ENCODE measurements around the gene NR1D2.
"Not testable (repeated sequence)": the region's sequence is repeated elsewhere in the genome, so short reads cannot be mapped to it uniquely, and the experiment has no call there.

The NR1D2 gene

DNA sequence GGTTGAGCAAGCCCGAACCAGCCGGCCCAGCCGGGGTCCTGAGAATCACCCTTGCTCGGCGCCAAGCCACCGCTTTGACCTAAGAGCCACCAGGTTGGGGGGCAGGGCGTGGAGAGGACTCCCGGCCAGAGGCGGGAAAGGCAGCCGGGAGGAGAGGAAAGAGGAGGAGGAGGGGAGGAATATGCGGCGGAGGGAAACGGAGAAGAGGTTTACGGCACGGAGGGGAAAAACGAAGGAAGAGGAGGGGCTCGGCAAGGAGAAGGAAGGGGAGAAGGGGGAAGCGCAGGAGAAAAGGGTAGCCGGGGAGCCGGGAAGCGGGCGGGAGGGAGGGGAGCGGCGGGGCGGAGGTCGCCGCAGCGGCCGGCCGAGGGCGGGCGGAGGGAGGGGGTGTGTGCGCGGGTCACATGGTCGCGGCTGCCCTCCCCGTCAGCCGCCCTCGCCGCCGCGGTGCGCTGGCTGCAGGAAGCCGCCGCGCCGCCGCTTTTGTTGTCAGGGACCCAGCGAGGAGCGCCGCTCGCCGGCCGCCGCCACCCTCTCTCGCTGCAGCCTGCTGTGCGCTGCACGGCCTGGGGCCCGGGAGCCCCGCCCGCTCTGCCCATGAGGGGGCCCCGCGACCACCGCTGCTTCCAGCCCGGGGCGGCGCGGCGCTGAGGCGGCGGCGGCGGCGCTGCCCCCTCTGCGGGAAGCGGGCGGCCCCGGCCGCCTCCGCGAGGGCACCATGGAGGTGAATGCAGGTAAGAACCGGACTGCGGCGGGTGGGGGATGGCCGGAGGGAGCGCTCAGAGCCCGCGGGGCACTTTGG, at the start of gene NR1D2:
Gene NR1D2, plus strand, starts transcription at position 426 of the 802 bp plus-strand sequence. Its CDS starts 293 bp downstream, at position 719.
- in situ Hi-C loops (cut with MboI; ENCODE audit: low sequenced_read_pairs), result no loop called here

DNA sequence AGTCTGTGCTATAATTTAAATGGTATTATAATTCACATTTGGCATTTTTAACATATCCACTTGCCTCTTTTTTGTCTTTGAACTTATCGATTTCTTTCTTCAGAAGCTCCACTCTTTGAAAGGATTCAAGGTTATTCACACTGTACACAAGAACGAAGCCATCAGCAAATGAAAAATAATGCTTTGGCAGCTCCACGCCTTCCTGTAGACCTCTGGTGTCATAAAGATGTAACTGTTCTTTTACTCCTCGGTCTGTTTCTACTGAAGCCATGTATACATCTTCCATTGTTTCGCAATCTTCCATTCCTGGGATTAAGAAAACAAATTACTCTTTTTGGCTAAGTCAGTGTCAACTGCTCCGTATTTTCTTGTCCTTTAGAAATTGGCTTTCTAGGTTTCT, 44.3 kb upstream of the NR1D2 start:
- in situ Hi-C loops (cut with MboI; ENCODE audit: low sequenced_read_pairs), result no loop called here

DNA sequence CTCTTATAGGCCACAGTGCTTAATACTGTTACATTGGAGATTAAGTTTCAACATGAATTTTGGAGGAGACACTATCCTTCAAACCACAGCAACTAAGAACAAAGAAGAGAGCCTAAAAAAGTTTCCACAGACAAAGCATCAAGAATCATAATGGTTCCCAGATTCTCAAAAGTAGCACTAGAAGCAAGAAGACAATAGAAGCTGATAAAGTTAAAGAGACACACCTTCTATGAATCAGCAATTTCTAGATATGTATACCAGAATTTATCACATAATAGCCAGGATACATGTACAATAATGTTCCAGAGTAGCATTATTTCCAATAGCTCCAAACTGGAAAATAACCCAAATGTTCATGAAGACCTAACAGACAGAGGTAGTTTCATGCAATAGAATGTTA, 40.5 kb upstream of the NR1D2 start:
- in situ Hi-C loops (cut with MboI; ENCODE audit: low sequenced_read_pairs), result no loop called here

DNA sequence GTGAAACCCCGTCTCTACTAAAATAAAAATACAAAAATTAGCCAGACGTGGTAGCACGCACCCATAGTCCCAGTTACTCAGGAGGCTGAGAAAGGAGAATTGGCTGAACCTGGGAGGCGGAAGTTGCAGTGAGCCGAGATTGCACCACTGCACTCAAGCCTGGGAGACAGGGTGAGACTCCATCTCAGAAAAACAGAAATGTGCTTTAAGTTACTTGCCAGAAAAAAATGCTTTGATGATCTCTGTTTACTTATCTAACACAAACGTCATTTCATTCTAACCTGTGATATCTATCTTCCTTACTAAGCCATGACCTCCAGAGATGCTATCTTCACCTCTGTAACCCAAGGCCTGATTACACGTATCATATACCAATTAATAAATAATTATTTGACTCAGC, 35.7 kb upstream of the NR1D2 start:
- in situ Hi-C loops (cut with MboI; ENCODE audit: low sequenced_read_pairs), result no loop called here

DNA sequence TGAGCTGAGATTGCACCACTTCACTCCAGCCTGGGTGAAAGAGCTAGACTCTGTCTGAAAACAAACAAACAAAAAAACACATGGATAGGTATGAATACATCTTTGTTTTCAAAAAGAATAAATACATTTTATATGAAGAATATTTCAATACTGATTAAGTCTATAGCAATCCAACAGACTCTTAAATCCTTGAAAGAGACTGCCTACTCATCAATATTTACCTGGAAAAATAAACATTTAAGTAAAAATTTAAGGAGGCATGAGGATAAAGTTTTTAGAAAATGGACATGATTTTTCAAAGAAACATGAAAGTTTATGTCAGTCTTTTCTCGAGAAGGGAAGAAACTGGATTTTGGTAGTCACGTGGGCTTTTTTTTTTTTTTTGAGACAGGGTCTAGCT, 33.7 kb upstream of the NR1D2 start:
- in situ Hi-C loops (cut with MboI; ENCODE audit: low sequenced_read_pairs), result no loop called here

DNA sequence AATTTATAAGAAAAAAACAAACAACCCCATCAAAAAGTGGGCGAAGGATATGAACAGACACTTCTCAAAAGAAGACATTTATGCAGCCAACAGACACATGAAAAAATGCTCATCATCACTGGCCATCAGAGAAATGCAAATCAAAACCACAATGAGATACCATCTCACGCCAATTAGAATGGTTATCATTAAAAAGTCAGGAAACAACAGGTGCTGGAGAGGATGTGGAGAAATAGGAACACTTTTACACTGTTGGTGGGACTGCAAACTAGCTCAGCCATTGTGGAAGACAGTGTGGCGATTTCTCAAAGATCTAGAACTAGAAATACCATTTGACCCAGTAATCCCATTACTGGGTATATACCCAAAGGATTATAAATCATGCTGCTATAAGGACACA, 32.8 kb upstream of the NR1D2 start:
- in situ Hi-C loops (cut with MboI; ENCODE audit: low sequenced_read_pairs), result not testable (repeated sequence)

DNA sequence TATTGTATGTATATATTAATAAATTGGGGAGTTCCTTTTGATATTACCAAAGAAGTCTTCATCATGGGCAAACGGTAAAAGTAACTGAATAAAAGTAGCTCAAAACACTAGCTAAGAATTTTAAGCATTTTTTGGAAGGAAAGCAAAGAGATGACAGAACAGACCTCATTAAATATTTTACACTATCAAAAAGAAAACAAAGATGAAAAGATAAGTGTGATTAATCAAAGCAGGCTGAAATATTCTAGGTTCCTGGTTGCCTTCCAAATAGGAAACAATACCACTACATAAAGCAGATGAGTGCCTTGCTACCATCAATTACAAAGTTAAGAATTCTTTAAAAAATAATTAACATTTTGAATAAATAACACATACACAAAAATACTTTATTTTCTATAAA, 31.9 kb upstream of the NR1D2 start:
- in situ Hi-C loops (cut with MboI; ENCODE audit: low sequenced_read_pairs), result no loop called here

DNA sequence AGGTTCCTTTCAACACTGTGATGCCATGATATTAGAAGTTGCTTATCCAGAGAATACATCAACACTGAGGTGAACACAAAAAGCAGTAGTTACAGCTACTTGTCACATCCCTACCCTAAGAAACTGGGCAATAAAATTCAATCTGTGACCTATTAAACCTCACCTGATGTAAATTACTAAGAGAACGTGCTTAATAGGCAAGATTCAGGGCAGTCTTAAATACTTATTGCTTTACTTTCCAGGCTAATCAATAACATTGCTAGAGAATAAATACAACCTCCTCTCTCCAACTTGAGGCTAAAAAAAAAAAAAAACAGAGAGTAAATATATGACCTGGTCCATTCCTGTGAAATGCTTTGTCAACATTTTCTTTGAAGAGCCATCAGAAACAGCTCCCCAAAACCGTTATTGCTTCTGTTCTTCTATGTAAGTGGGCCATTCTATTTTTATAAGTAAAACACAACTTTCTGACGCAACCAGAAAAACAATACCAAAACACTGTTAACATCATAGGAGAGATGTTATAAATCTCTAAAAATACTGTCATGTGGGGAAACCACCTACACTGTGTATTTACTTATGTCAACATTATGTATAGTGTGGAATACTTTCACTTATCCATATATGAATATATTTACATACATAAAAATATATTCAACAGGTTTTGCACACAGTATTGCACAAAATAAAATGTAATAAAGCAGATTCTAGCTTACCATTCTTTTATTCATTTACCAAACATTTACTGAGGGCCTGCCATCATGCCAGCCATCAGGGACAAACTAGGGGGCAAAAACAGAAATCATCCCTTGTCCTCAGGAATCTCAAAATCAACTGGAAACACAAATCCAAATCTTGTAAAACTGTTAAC, 31.0 kb upstream of the NR1D2 start:
- in situ Hi-C loops (cut with MboI; ENCODE audit: low sequenced_read_pairs), result no loop called here

DNA sequence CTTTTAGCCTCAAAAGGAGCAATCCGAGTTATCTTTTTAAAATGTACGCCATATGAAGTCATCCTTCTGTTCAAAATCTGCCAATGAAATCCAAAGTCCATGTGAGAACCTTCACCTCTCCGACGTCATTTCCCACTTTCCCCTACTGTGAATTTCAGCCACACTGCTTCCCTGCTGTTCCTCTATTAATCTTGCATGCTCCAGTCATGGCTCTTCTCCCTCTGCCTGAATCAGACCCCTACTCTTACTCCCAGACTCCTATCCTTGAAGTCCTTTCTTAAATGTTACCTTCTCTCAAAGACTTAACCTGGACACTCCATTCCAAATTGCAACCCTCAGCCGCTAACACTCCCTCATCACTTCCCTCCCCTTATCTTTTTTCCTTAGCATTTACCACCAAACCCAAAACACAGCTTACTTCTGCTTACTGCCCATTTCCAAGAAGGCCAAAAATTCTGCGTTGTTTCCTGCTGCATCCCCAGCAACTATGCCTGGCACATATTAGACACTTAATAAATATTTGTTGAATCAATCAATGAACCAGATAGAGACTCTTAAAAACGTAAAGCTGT, 29.5 kb upstream of the NR1D2 start:
- in situ Hi-C loops (cut with MboI; ENCODE audit: low sequenced_read_pairs), result no loop called here

DNA sequence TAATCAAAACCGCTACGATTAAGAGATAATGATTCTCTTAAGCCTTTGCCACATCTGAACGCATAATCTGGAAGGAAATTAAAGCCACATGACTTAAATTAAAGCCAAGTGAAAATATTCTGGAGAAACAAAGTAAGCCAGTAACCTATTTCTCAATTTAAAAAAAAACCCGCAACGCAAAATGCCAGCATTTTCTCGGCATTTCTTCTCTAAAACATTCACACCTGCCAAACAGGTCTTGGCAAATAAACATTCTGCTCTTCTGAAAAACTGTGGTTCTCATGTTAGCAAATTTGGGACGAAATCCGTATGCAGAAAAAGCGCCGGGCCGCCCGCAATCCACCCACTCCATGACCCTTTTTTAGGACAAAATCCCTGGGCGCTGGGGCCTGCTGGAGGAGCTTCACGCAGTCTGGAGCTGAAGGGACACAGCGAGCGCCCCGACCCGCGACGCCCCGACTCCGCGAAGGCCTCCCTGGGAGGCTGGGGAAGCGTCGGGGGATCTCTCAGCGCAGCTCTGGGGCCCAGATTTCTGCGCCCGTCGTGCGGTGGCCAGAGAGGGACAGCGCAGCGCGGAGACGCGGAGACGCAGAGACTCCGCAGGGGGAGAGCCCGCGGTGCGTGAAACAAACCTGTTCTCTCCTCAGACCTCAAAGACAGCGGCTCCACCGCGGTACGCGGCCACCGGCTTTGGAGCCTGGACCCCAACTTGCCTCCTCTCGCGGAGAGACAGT, 28.8 kb upstream of the NR1D2 start:
- in situ Hi-C loops (cut with MboI; ENCODE audit: low sequenced_read_pairs), result no loop called here

DNA sequence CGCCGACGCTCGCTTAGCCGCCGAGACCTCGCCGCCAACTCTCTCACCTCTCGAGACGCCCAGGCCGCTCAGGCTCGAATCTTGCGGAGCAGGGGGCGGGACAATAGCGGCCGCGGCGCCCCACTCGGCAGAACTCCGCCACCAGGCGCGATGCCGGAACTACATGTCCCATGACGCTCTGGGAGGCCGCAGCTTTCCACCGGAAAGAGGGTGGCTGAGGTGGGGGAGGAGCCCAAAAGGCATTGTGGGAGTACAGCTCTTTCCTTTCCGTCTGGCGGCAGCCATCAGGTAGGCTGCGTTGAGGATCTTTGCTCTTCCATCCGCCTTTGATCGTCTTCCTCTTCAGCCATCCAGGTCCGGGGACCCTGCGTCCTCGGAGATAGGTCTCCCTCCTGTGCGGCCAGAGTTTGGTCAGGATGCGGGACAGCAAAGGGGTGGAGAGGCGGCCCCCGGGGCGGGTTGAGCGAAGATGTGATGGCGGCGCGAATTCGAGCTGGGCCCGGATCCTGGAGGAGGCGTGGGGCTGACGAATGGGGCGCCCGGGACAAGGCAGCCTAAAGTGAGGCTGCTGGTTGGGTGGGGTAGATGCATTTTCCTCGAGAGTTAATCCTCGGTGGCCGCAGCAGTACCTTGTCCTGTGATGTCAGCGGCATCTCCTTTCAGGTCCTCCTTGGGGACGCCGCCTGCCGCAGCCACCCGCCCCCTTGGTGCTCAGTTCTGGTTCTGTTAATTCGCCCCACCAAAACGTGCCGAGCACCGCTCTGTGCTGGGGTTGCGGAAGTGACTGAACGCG, 28.0 kb upstream of the NR1D2 start, which contains the start of the genes NKIRAS1 and RPL15:
Gene NKIRAS1, minus strand, starts transcription at position 105 of the 793 bp plus-strand sequence. CDS start 6,086 bp downstream, outside the sequence.
Gene RPL15, plus strand, starts transcription at position 247 of the 793 bp plus-strand sequence. CDS start 728 bp downstream, outside the sequence.
- in situ Hi-C loops (cut with MboI; ENCODE audit: low sequenced_read_pairs), result no loop called here

DNA sequence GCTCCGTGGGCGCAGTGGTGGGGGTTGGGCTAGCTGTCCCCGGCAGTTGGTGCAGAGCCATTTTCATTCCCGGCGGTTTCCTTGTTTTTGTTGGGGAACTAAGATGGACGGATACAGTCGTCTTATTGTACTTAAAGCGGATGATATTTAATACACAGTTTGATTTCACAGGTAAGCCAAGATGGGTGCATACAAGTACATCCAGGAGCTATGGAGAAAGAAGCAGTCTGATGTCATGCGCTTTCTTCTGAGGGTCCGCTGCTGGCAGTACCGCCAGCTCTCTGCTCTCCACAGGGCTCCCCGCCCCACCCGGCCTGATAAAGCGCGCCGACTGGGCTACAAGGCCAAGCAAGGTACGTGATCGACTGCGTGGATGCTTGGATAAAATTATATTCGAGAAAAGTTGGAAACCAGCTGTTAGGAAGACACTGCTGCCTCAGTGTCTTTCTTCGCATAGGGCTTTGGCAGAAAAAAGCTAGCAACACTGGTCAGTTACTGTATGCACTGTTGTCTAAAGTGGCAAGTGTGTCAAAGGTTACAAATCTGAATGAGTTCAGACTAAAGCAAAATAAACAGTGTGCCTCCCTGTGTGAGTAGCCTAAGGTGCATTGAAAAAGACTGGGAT, 27.3 kb upstream of the NR1D2 start:
- in situ Hi-C loops (cut with MboI; ENCODE audit: low sequenced_read_pairs), result not testable (repeated sequence)

DNA sequence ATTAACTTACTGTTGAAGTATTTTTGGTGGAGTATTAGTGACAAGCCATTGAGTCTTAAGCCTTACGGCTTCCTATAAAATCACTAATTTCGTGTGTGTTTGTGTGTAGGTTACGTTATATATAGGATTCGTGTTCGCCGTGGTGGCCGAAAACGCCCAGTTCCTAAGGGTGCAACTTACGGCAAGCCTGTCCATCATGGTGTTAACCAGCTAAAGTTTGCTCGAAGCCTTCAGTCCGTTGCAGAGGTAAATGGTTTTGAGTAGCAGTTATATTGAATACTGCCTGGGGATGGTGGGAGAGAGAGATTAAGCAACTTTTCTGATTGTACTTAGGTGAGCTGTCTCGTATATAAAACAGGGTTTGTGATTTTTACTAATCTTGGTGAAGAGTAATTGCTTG, 26.8 kb upstream of the NR1D2 start:
- in situ Hi-C loops (cut with MboI; ENCODE audit: low sequenced_read_pairs), result not testable (repeated sequence)

DNA sequence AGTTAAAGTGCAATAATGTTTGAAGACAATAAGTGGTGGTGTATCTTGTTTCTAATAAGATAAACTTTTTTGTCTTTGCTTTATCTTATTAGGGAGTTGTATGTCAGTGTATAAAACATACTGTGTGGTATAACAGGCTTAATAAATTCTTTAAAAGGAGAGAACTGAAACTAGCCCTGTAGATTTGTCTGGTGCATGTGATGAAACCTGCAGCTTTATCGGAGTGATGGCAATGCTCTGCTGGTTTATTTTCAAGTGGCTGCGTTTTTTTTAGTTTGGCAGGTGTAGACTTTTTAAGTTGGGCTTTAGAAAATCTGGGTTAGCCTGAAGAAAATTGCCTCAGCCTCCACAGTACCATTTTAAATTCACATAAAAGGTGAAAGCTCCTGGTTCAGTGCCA, 25.5 kb upstream of the NR1D2 start:
- in situ Hi-C loops (cut with MboI; ENCODE audit: low sequenced_read_pairs), result no loop called here

DNA sequence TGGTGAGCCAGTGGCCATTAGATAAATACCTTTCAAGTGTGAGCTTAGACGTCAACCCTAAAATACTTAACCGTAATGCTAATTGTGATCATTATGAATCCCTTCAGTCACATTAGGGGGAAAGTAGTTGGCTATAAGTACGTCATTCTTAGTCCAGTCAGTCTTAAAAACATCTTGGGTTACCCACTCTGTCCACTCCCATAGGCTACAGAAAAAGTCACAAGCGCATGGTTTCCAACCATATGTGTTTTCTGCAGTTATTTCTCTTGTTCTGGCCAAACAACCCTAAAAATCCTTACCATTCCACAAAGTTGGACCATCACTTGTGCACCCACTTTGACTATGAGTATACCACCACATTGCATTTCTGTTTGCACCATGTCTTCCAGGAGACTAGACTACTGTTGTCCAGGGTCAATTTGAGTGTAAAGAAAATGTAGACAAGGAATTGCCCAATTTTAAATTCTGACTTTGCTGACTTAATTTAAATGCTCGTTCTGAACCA, 24.9 kb upstream of the NR1D2 start:
- in situ Hi-C loops (cut with MboI; ENCODE audit: low sequenced_read_pairs), result no loop called here

DNA sequence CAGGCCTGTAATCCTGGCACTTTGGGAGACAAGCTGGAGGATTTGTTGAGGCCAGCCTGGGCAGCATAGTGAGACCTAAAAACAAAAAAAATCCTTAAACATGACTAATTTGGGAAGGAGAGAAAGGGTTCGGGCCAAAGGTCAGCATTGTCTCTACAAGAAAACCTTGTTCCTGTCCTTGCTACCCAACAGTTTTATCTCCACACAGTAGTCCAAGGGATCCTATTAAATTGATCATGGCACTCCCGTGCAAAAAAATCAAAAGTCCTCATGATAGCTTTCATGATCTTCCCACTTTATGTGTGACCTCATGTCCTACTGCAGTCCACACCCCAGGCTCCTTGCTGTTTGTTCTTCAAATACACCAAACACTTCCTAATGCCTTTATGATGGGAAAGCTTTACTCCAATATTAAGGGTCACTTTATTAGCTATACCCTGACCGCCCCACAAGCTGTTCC, 24.0 kb upstream of the NR1D2 start:
- in situ Hi-C loops (cut with MboI; ENCODE audit: low sequenced_read_pairs), result no loop called here

DNA sequence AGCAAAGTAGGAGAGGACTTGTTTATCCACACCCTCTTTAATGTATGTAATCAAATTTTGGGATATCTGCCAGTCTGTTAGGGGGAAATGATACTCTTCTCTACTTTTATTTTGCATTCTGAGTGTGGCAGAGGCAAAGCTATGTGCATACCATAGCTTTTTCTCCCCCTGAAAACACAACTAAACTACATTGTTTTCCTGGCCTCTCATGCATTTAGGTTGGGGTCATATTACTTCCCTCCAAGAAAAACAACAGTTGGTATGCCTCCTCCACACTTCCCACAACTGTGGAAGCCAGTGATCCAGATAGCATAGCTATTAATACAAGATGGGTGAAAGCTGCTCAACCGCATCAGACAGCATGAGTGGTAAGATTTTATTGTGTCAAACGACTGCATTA, 21.3 kb upstream of the NR1D2 start:
- in situ Hi-C loops (cut with MboI; ENCODE audit: low sequenced_read_pairs), result no loop called here

DNA sequence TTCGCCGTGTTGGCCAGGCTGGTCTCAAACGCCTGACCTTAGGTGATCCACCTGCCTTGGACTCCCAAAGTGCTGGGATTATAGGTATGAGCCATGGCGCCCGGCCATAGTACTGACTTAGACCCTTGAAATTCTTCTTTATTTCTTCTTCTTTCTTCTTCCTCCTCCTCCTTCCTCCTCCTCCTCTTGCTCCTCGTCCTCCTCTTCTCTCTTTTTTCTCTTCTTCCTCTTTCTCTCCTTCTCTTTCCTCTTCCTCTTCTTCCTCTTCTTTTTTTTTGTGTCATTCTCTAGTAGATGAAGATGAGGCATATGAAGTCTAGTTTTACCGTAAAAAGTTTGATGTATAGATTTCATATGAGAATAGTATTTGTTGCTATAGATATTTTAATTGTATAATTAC, 18.8 kb upstream of the NR1D2 start:
- in situ Hi-C loops (cut with MboI; ENCODE audit: low sequenced_read_pairs), result no loop called here

DNA sequence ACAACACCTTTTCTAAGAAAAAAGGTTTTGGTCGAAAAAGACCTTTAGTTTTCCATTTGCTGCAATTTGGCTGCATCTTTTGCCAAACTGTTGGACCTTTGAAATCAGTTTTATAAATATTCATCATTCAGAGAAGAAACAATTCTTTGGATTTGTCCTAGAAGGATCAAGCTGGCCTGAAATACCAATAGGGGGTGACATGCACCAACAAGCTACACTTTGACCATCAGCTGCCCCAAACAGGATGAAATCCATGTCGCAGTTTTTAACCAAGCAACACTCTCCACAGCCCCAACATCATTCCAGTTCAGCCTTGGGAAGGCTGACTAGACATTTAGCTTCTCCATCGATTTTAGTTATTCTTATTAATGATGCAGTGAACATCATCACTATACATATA, 18.4 kb upstream of the NR1D2 start:
- in situ Hi-C loops (cut with MboI; ENCODE audit: low sequenced_read_pairs), result no loop called here
